Middle frontal gyrus (tissue), 1 donor: Measurements from ENCODE around the gene COL21A1.
"Not testable (repeated sequence)": the region's sequence is repeated elsewhere in the genome, so short reads cannot be mapped to it uniquely, and the experiment has no call there.

Source experiments
- DNase-seq: peaks from one replicate; pipeline ENCODE4 v3.0.0-alpha.2; 2015; ENCODE audit warnings: low spot score; ENCODE audit errors: extremely low spot score

The COL21A1 gene

DNA sequence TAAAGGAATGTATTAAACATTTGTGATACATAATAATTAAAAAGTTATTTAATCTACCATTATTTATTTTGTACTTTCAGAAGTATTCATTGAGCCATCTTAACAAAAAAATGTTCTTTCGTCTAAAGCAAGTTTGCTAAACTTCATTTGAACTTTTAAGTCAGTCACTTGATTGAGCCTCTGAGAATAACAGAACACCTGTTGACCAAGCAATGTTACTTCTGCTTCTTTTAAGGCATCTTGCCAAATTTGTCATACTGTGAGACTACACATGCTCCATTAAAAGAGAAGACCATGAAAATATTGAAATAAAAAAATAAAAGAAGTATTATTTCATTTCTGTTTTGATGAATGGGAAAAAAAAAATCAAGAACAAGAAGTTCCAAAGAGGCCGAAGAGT is 230.2 kb downstream of the COL21A1 start:
- no peak for DNase-seq

- DNase-seq: not testable (repeated sequence)
Measured at GRCh38 chr6:56014039-56014438, 233.3 kb downstream of the COL21A1 start.

DNA sequence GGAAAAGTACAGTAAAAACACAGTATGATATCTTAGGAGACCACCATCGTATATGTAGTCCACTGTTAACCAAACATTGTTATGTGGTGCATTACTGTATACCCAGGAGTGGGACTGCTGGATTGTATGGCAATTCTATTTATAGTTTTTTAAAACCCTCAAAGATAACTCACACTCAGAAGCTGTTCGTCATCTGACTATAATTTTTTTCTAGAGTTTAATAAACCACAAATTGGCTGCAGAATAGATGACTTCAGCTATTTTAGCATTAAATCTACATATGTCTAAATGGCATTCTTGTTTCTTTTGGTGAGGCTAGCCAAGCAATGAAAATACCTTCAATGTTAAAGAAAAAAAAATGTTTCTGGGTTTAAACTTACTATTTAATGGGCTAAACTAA is 237.7 kb downstream of the COL21A1 start:
- no peak for DNase-seq
